Activated naive CD8-positive, alpha-beta T cell treated with anti-CD3 and anti-CD28 coated beads, Interleukin-2, amount 10 ng/mL, durations not matched to agents 7 days and 5 days (primary cell): ENCODE measurements around the gene GAB4. TPM values are rescaled to one million over a fixed set of nuclear protein-coding genes. Genes with fewer than 3 reads are reported as not detected.
"Not testable (repeated sequence)": the region's sequence is repeated elsewhere in the genome, so short reads cannot be mapped to it uniquely, and the experiment has no call there.

Experiments
- ATAC-seq: fragments of 150-1000 bp; cut with Tn5 transposase; one replicate; pipeline ENCODE4 v1.10.0; 2021; ENCODE audit warnings: low read depth, moderate library complexity
- POLR2A ChIA-PET: fragments of 350-600 bp; sonication (Branson Sonifier 250); formaldehyde crosslinking; loops from one replicate; lab custom pipeline; 2021; ENCODE audit warnings: antibody characterized with exemption; lab: Charles Lee
- DNase-seq: peaks from one replicate; pipeline ENCODE4 v3.0.0; 2021
- H3K27ac Mint-ChIP-seq: one replicate; pipeline ENCODE4 v1.8.0; 2022; ENCODE audit warnings: mild to moderate bottlenecking, mixed read lengths
- H3K27me3 Mint-ChIP-seq: one replicate; pipeline ENCODE4 v1.8.0; 2022; ENCODE audit warnings: mild to moderate bottlenecking, moderate library complexity, mixed read lengths
- H3K36me3 Mint-ChIP-seq: one replicate; pipeline ENCODE4 v1.8.0; 2021; ENCODE audit warnings: mild to moderate bottlenecking, mixed read lengths
- H3K4me1 Mint-ChIP-seq: one replicate; pipeline ENCODE4 v1.8.0; 2021; ENCODE audit warnings: mixed read lengths
- H3K4me3 Mint-ChIP-seq: one replicate; pipeline ENCODE4 v1.8.0; 2022; ENCODE audit warnings: mild to moderate bottlenecking, moderate library complexity, mixed read lengths
- H3K9me3 Mint-ChIP-seq: one replicate; pipeline ENCODE4 v1.8.0; 2021; ENCODE audit warnings: mixed read lengths
- total RNA-seq, 2 experiments: library from RNA; stranded (reverse); gene quantifications; one replicate each; pipeline ENCODE4 v1.2.3, GENCODE V29; 2021

GAB4 gene
- total RNA-seq, 2 experiments from 2014 or later: not detected

DNA sequence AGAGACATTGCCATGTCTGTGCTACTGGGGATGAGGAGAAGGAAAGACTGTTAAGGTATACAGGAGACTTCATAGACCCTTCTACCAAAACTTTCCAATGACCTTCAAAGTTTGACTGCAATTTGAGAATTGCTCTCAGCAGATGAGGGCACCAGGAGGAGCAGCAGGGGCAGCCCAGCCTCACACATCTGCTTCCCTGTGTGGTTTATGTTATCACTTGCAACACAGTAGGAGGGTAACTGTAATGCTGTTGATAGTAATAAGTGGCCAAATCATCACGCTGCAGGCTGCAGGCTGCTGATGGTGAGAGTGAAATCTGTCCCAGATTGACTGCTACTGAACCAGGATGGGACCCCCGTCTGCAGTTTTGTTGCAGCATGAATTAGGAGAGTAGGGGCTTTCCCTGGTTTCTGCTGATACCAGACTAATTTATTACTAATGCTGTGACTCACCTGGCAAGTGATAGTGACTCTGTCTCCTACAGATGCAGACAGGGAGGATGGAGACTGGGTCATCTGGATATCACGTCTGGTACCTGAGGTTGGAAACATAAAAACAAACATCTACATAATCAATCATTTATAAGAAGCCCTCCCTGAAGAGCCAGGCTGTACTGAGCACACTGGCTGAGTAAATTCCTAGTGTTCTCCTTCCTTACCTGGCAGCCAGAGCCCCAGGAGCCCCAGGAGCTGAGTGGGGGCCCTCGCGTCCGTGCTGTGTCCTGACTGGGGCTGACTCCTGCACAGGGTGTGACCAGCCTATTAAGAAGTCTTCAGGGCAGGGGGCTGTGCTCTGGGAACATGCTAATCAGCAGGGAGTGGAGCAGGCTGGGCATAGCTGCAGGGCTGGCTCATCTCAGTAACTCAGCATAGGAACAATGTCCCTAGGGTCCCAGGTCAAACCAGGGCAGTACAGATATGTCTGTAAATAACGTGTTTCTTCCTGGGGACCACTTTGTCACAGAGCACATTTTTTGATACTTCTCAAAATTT is 74.4 kb downstream of the GAB4 start:
- peaks cover 21% of the 10 kb centered on the region for H3K27me3 Mint-ChIP-seq
- no peaks in the 10 kb centered on the region for H3K4me1 Mint-ChIP-seq
- DNase-seq: no peak
- H3K9me3 Mint-ChIP-seq: no peaks in the 10 kb centered on the region
- no peak for ATAC-seq
- no peak overlapping the region for H3K27ac Mint-ChIP-seq
- POLR2A ChIA-PET: no interaction called here
- no peaks in the 10 kb centered on the region for H3K36me3 Mint-ChIP-seq
- H3K4me3 Mint-ChIP-seq: no peak overlapping the region

- Mint-ChIP-seq H3K27ac (no peak overlapping the region), H3K36me3 (no peaks in the 10 kb centered on the region), H3K9me3 (no peaks in the 10 kb centered on the region), H3K4me1 (no peaks in the 10 kb centered on the region), H3K27me3 (peaks cover 30% of the 10 kb centered on the region), H3K4me3 (no peak overlapping the region)
- no peak for ATAC-seq
- POLR2A ChIA-PET: no interaction called here
- no peak for DNase-seq
Observed at GRCh38 chr22:16932577-16932976, 75.4 kb downstream of the GAB4 start.

DNA sequence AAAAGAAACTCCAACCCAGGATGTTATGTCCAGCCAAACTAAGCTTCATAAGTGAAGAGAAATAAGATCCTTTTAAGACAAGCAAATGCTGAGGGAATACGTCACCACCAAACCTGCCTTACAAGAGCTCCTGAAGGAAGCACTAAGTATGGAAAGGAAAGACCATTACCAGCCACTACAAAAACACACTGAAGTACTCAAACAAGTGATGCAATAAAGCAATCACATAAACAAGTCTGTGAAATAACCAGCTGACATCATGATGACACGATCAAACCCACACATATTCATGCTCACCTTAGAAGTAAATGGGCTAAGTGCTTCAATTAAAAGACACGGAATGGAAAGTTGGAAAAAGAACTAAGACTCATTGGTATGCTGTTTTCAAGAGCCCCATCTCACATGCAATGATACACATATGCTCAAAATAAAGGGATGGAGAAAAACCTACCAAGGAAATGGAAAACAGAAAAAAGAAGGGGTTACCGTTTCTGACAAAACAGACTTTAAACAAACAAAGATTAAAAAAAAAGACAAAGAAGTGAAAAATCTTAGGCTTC is 82.5 kb downstream of the GAB4 start:
- Mint-ChIP-seq H3K9me3 (no peaks in the 10 kb centered on the region), H3K4me1 (no peaks in the 10 kb centered on the region), H3K4me3 (no peak overlapping the region), H3K27me3 (peaks cover 36% of the 10 kb centered on the region), H3K36me3 (no peaks in the 10 kb centered on the region), H3K27ac (no peak overlapping the region)
- POLR2A ChIA-PET: no interaction called here
- no peak for DNase-seq
- ATAC-seq: no peak

- no peaks in the 10 kb centered on the region for H3K4me1 Mint-ChIP-seq
- POLR2A ChIA-PET: no interaction called here
- DNase-seq: no peak
Observed at GRCh38 chr22:16922706-16923105, 85.3 kb downstream of the GAB4 start.

DNA sequence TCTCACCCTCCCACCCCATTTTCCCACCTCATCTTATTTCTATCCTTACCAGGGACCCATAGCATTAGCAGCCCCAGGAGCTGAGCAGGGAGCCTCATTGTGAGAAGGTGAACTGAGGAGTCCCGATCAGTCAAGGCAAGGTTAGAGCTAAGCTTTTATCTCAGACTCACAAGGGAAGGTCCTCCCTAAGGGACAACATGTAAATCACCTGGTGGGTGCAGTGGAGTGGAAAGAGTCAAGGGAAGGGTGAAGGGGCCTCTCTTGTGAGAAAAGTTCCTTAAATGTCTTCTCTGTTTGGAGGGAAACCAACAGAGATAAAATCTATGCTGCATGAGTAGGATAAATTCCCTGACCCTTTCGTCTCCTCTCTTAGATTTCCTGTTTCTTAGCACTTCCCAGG is 85.9 kb downstream of the GAB4 start:
- no peak for DNase-seq
- POLR2A ChIA-PET: no interaction called here
- Mint-ChIP-seq H3K4me3 (no peak overlapping the region), H3K9me3 (no peaks in the 10 kb centered on the region), H3K4me1 (peaks cover 4% of the 10 kb centered on the region), H3K27me3 (peaks cover 27% of the 10 kb centered on the region), H3K27ac (no peak overlapping the region), H3K36me3 (no peaks in the 10 kb centered on the region)
- ATAC-seq: no peak

More at GRCh38 chr22:16922706-16923105, 85.3 kb downstream of the GAB4 start:
- Mint-ChIP-seq H3K4me3 (no peak overlapping the region), H3K9me3 (no peaks in the 10 kb centered on the region), H3K27ac (no peak overlapping the region), H3K27me3 (peaks cover 22% of the 10 kb centered on the region), H3K36me3 (no peaks in the 10 kb centered on the region)
- no peak for ATAC-seq

DNA sequence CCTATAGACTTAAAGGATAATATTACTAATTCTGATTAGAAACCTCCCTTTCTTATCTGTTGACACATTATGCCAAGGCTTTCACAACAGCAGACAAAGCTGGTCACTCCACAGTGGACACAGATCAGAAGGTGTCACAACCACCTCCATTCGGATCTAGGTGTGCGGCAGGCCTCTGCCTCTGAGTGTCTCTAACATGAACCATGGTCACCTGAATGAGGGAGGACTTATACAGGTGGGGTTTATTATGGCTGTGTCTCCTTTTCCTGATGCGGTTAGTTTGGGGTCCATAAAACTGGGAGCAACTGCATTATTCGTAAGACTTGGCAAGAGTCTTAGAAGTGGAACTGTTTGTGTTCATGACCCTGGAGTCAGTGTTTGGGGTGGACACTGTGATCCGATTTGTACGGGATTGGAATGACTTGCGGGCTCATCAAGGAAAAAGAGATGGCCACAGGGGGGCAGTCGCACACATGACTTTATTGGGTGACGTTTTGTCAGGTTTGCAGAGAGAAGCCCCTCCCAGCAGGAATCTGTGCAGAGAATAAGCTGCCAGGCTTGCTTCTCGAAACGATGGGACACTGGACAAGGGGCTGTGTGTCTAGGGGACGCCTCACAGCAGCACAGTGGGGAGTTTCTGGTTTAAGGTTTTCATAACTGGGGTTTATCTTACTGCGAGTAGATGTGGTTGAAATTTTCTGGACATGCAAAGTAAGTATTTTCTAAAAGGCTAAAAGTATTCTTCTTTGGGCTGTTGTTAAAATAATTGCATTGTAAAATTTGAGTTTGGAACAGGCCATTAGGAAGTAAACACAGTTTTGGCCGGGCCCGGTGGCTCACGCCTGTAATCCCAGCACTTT is 90.6 kb downstream of the GAB4 start:
- peaks cover 22% of the 10 kb centered on the region for H3K27me3 Mint-ChIP-seq
- peak; percentile 47 for ATAC-seq
- H3K9me3 Mint-ChIP-seq: no peaks in the 10 kb centered on the region
- H3K4me3 Mint-ChIP-seq: no peak overlapping the region
- H3K36me3 Mint-ChIP-seq: no peaks in the 10 kb centered on the region
- peaks cover 13% of the 10 kb centered on the region for H3K4me1 Mint-ChIP-seq
- H3K27ac Mint-ChIP-seq: no peak overlapping the region
- DNase-seq: peak; percentile 55
- POLR2A ChIA-PET: no interaction called here

- POLR2A ChIA-PET: no interaction called here
- Mint-ChIP-seq H3K4me3 (no peak overlapping the region), H3K27me3 (peaks cover 19% of the 10 kb centered on the region), H3K9me3 (no peaks in the 10 kb centered on the region), H3K4me1 (peaks cover 13% of the 10 kb centered on the region), H3K27ac (no peak overlapping the region), H3K36me3 (no peaks in the 10 kb centered on the region)
- ATAC-seq (peak; percentile 67), DNase-seq (peak; percentile 41)
Observed at GRCh38 chr22:16915701-16916100, 92.3 kb downstream of the GAB4 start.

- H3K27ac Mint-ChIP-seq, H3K9me3 Mint-ChIP-seq, DNase-seq, ATAC-seq, H3K4me3 Mint-ChIP-seq, H3K36me3 Mint-ChIP-seq, POLR2A ChIA-PET: not testable (repeated sequence)
- Mint-ChIP-seq H3K27me3 (peaks cover 22% of the 10 kb centered on the region), H3K4me1 (peaks cover 13% of the 10 kb centered on the region)
Observed at GRCh38 chr22:16914911-16915310, 93.1 kb downstream of the GAB4 start.

DNA sequence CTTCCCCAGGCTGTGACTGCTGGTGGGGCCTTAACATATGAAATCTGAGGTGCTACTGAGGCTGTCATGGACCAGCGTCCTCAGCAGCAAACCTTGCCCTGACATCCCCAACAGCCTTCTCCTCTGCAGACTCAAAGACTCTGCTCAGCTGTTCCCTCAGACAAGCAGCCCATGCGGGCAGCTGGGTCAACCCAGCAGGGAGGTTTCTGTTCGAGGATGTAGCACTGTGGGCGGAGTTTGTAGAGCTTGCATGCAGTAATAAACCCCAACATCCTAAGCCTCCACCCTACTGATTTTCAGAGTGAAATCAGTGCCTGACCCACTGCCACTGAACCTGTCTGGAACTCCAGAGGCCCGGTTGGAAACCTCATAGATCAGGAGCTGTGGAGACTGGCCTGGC is 94.0 kb downstream of the GAB4 start:
- H3K4me1 Mint-ChIP-seq: peaks cover 13% of the 10 kb centered on the region
- H3K9me3 Mint-ChIP-seq: no peaks in the 10 kb centered on the region
- ATAC-seq (no peak), DNase-seq (no peak)
- H3K4me3 Mint-ChIP-seq: no peak overlapping the region
- no peak overlapping the region for H3K27ac Mint-ChIP-seq
- peaks cover 24% of the 10 kb centered on the region for H3K27me3 Mint-ChIP-seq
- POLR2A ChIA-PET: no interaction called here
- no peaks in the 10 kb centered on the region for H3K36me3 Mint-ChIP-seq

DNA sequence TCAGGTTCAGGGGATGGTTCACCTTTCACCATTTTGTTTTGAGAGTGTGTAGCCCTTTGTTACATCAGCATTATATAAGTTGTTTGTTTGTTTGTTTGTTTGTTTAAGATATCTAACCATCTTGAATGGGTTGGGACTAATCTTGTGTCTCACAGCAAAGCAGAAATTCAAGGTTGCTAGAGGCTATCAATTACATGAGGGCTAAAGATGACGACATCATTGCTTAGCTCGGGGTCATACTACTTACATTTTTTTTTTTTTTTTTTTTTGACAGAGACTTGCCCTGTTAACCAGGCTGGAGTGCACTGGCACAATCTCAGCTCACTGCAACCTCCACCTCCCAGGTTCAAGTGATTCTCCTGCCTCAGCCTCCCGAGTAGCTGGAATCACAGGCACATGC is 95.7 kb downstream of the GAB4 start:
- H3K4me3 Mint-ChIP-seq: no peak overlapping the region
- peaks cover 9% of the 10 kb centered on the region for H3K4me1 Mint-ChIP-seq
- ATAC-seq: no peak
- no peaks in the 10 kb centered on the region for H3K9me3 Mint-ChIP-seq
- H3K27me3 Mint-ChIP-seq: peaks cover 23% of the 10 kb centered on the region
- POLR2A ChIA-PET: no interaction called here
- DNase-seq: no peak
- no peak overlapping the region for H3K27ac Mint-ChIP-seq
- H3K36me3 Mint-ChIP-seq: no peaks in the 10 kb centered on the region

Other genes with a start within 250 kb of the GAB4 start
- not detected for gene XKR3, start 182.8 kb downstream of the GAB4 start, total RNA-seq
- 10 to 100 TPM; 46.7 to 48.0 TPM for gene IL17RA, start 76.8 kb upstream of the GAB4 start, total RNA-seq
- under 1 TPM; 0.08 to 0.09 TPM for gene TMEM121B, start 113.1 kb upstream of the GAB4 start, total RNA-seq
- gene HDHD5, start 151.1 kb upstream of the GAB4 start, total RNA-seq: 10 to 100 TPM; 33.7 to 34.7 TPM
- gene ADA2, start 211.2 kb upstream of the GAB4 start, total RNA-seq: 10 to 100 TPM; 81.6 to 90.6 TPM